ENCODE data around the gene SYCN. TPM values are rescaled to one million over a fixed set of nuclear protein-coding genes. Genes with fewer than 3 reads are reported as not detected.

Gene SYCN
- total RNA-seq, 3 donors from 2014 or later (not counting 1 experiment from before 2014, with no cell fraction given), result not detected

DNA sequence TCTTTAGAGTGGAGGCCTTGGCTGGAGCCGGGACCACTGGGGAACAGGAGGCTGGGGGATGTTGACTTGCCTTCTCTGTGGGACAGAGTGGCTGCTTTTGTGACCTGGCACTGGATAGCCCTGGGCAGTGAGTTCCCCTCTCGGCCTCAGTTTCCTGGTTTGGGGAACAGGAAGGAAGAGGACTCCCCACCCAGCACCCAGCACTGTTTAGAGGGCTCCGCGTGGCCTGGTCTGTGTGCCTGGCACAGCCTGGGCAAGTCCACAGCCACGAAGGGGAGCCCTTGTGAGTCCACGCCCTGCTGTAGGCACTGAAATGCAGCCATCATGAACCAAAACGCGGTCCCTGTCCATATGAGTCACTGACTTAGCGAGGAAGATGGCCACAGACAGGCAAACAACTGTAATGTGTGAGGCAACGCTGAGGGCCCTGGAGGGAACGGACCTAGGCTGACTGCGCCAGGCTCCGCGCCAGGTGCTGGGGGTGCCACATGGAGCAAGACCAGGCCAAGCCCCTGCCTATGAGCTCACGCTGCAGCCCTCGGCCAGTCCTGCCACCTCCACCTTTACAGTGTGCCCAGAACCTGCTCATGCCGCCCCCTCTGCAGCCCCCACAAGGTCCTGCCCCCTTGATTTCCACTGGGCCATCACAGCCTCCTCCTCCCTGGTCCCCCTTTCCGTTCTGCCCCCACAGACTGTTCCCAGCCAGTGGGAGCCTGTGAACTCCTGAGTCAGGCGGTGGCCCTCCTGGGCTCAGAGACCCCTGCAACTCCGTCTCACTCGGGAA, 43.0 kb downstream of the SYCN start:
- no peaks in the 10 kb centered on the region for H3K9me3 ChIP-seq (ENCODE audit: control insufficient read depth, insufficient read depth, low read length)
- H3K27ac Mint-ChIP-seq, result peak overlapping the region in 1 of 2 donors; percentile 64
- H3K4me1 Mint-ChIP-seq, result peaks cover 34 to 65% of the 10 kb centered on the region in 2 donors
- peak in 1 of 3 donors; percentile 28 for ATAC-seq
- intact Hi-C loops (cut with micrococcal nuclease), result no loop called here
- H3K36me3 Mint-ChIP-seq, result no peaks in the 10 kb centered on the region
- peaks cover 32% of the 10 kb centered on the region for H3K4me1 ChIP-seq (ENCODE audit: control insufficient read depth, insufficient read depth, low read length)
- H3K27me3 Mint-ChIP-seq (ENCODE audit: low read depth in 2 of 2), result no peaks in the 10 kb centered on the region
- WGBS (ENCODE audit: insufficient coverage), result 87% methylated on average over 21 of the region's 21 CpGs
- H3K9me3 Mint-ChIP-seq, result no peaks in the 10 kb centered on the region
- H3K27me3 ChIP-seq (ENCODE audit: control insufficient read depth, insufficient read depth, low read length), result no peaks in the 10 kb centered on the region
- no peak overlapping the region for H3K4me3 ChIP-seq (ENCODE audit: low read length)
- no peak overlapping the region for H3K27ac ChIP-seq (ENCODE audit: low read length)
- TF ChIP-seq CTCF (IDR thresholded peaks at IDR 0.05), result no peak
- no peaks in the 10 kb centered on the region for H3K36me3 ChIP-seq (ENCODE audit: control insufficient read depth, insufficient read depth, low read length)
- no peak for DNase-seq
- H3K4me3 Mint-ChIP-seq, result no peak overlapping the region

GRCh38 chr19:39160523-39160861, 43.6 kb downstream of the SYCN start:
- Histone ChIP-seq H3K27ac (ENCODE audit: low read length) (no peak overlapping the region), H3K4me3 (ENCODE audit: low read length) (no peak overlapping the region), H3K27me3 (ENCODE audit: control insufficient read depth, insufficient read depth, low read length) (no peaks in the 10 kb centered on the region), H3K9me3 (ENCODE audit: control insufficient read depth, insufficient read depth, low read length) (no peaks in the 10 kb centered on the region), H3K36me3 (ENCODE audit: control insufficient read depth, insufficient read depth, low read length) (no peaks in the 10 kb centered on the region), H3K4me1 (ENCODE audit: control insufficient read depth, insufficient read depth, low read length) (peaks cover 35% of the 10 kb centered on the region)
- 59% methylated on average over 8 of the region's 8 CpGs for WGBS (ENCODE audit: insufficient coverage)
- TF ChIP-seq CTCF (IDR thresholded peaks at IDR 0.05), result no peak
- no peak for DNase-seq
- H3K27me3 Mint-ChIP-seq (ENCODE audit: low read depth in 2 of 2), result no peaks in the 10 kb centered on the region
- H3K4me1 Mint-ChIP-seq, result peaks cover 34 to 70% of the 10 kb centered on the region in 2 donors
- intact Hi-C loops (cut with micrococcal nuclease), result no loop called here
- no peaks in the 10 kb centered on the region for H3K36me3 Mint-ChIP-seq
- H3K9me3 Mint-ChIP-seq, result no peaks in the 10 kb centered on the region
- peak in 2 of 3 donors; percentile 31 to 42 for ATAC-seq
- H3K27ac Mint-ChIP-seq, result peak overlapping the region; percentile 56 to 64
- peak overlapping the region; percentile 11 for H3K4me3 Mint-ChIP-seq

DNA sequence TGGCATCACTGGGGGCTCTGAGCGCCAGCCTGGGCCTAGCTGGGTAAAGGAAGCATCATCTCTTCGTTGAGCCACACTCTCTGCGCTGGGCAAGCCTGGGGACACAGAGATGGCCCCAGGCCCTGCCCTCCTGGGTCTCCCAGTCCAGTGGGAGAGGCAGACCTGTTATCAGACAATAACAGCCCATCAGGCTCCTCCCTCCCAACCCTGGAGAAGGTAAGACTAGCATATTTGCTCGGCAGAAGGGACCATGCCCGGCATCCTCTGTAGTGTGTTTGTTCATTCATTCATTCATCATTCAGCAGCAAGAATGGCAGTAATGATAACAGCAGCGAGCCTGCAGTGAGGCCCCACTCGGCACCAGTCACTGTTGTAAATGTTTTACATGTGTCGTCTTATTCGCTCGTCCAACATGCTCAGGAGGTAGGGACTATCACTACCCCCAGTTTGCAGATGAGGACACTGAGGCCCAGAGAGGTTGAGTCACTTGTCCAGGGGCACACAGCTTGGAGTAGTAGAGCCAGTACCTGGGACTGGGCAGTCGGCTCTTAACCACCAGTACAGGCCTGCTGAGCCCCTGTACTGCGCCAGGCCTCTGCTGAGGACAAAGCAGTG, 45.3 kb downstream of the SYCN start:
- Mint-ChIP-seq H3K4me3 (no peak overlapping the region), H3K4me1 (peaks cover 41 to 71% of the 10 kb centered on the region in 2 donors), H3K27ac (peak overlapping the region in 1 of 2 donors; percentile 38), H3K27me3 (ENCODE audit: low read depth in 2 of 2) (no peaks in the 10 kb centered on the region), H3K36me3 (no peaks in the 10 kb centered on the region), H3K9me3 (no peaks in the 10 kb centered on the region)
- WGBS (ENCODE audit: insufficient coverage), result 92% methylated on average over 12 of the region's 12 CpGs
- Histone ChIP-seq H3K27ac (ENCODE audit: low read length) (no peak overlapping the region), H3K36me3 (ENCODE audit: control insufficient read depth, insufficient read depth, low read length) (no peaks in the 10 kb centered on the region), H3K4me1 (ENCODE audit: control insufficient read depth, insufficient read depth, low read length) (peaks cover 35% of the 10 kb centered on the region), H3K4me3 (ENCODE audit: low read length) (no peak overlapping the region), H3K9me3 (ENCODE audit: control insufficient read depth, insufficient read depth, low read length) (no peaks in the 10 kb centered on the region), H3K27me3 (ENCODE audit: control insufficient read depth, insufficient read depth, low read length) (no peaks in the 10 kb centered on the region)
- TF ChIP-seq CTCF (IDR thresholded peaks at IDR 0.05), result no peak
- ATAC-seq, result no peak
- intact Hi-C loops (cut with micrococcal nuclease), result no loop called here
- no peak for DNase-seq

Measured in natural killer cell (primary cell).